ENCODE measurements around the gene FNDC5.
A peak's percentile ranks its signal among the peaks of the same experiment; 100 is the strongest.

FNDC5 gene

DNA sequence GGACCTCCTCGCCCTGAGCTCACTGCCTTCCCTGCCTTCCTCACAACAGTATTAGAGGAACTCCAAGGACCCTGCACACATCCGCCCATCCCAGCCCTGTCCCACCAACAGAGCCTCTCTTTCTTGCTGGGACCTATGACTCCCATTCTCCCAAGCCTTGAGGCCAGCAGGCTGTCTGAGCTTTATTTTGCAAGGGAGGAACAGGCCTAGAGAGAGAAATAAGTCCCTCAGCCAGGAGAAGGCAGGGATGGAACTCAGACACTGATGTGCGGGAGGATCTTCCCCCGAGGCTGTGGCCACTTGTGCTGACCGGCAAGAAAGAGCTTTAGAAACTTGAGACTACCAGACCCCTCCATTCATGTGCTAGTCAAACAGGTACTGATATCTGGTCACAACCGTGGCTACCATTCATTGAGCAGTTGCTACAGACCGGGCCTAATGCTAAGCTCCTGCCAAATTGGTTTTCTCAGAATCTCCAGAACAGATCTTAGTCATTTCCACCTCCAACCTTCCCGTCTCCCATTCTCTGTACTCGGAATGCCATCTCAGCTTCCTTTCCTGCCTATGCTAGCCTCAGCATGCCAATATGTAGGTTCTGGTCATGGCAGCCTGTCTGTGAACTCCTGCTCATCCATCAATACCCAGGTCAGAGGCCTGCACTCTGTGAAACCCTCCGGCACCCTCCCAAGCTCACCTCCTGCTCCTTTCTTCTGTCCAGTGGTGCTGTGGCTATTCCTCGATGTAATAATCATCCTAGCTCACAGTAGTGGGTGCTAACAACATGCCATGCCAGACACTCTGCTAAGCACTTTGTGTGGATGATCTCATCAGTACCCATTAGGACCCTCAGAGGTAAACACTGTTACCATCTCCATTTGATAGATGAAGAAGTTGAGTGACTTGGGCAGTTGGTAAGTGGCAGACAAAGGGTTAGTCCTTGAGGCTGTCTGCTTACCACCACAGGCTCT is 26.7 kb upstream of the FNDC5 start:
- DNase-seq (ENCODE audit: low read depth): no peak

DNA sequence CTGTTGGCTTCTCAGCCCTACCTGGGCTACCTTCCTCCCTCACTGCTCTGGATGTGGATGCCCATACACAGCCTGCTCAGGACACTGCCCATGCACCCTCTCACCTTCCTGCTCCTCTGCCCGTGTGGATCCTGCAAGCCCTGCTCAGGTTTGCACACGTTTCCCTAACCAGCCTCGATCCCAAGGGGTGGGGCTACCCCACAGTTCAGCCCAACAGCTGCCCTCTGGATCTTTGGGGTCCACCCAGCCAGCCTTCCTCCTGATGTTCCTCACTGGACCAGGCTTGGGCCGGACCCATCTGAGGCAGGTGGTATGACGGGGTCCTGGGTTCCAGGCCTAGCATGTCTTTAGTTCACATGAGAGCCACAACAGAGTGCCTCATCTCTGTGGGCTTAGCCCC is 25.7 kb upstream of the FNDC5 start:
- DNase-seq (ENCODE audit: low read depth): no peak

DNA sequence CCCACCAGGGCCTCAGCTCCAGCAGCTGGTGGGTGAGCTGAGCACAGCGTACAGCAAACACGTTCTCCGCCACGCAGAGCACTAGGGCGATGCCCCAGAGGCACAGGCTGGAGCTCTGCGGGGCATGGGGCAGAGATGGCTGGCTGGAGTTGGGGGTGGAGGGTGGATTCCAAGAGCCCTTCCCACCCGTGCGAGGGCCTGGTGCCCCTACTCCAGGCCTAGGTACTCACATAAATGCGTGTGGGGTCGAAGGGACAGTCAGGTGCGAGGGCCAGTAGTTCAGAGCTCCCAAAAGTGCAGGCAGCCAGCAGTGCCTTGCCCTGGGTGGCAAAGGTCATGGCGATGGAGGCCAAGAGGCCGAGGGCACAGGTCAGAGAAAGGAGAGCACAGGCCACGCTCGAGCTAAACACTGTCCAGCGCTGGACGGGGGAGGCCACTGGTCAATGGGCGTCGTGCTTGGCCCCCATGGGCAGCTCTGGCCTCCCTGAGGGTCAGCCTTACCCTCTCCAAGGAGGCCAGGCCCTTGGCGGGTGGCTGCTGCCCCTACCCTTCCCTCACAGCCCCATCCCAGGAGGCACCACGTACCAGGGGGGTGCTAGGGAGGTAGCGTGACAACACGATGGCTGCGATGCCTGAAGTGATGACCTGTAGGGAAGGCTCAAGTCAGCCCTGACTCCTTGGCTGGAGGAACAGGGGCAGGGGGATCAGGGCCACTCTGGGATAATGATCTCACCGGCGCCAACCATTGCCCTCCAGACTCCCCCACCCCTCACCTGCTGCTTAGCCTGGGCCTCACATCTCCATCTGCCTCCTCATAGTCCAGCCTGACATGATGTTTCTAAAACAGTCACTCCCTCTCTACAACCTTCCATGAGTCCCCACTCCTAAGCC is 24.9 kb upstream of the FNDC5 start:
- no peak for DNase-seq (ENCODE audit: low read depth)

DNA sequence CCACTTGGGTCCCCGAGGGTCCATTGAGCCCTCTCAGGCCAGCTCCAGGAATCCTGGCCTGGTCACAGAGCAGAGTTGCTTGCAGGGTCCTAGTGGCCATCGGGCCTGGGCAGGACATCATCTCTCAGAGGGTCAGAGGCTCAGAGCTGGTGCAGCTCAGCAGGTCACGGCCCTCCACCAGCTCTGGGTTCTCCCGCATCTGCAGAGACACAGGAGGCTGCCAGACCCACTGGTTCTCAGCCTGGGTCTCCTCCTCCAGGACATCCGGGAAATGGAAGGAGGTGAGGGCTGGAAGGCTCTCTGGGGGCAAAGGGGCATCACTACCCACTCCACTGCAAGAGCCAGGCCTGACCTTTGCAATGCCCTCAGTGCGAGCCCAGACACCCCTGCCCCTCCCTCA is 24.0 kb upstream of the FNDC5 start:
- no peak for DNase-seq (ENCODE audit: low read depth)

DNA sequence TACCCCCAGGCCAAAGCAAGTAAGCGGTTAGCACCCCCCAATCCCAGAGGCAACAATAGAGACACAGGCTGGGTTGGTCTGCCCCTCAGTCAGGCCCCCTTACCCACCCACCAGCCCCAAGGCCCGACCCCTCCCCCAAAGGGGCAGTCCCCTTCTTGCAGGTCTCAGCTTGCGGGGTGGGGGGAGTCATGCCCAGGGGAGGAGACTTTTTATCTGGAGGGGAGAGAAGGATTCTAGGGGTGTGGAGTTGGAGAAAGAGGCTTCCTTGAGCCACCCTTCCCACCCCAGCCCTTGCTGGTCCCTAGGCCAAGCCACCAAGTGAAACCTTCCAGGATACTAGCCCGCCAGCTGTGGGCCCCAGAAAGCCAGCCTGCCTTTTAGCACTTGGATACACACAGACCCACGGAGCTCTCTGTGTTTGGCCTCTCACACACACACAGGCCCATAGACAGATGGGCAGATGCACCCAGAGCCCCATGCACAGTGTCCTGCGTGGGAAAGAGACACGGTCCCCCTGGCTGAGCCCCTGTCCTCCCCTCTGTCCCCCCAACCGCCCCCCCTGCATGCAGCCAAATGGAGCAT is 23.4 kb upstream of the FNDC5 start:
- DNase-seq (ENCODE audit: low read depth): no peak

DNA sequence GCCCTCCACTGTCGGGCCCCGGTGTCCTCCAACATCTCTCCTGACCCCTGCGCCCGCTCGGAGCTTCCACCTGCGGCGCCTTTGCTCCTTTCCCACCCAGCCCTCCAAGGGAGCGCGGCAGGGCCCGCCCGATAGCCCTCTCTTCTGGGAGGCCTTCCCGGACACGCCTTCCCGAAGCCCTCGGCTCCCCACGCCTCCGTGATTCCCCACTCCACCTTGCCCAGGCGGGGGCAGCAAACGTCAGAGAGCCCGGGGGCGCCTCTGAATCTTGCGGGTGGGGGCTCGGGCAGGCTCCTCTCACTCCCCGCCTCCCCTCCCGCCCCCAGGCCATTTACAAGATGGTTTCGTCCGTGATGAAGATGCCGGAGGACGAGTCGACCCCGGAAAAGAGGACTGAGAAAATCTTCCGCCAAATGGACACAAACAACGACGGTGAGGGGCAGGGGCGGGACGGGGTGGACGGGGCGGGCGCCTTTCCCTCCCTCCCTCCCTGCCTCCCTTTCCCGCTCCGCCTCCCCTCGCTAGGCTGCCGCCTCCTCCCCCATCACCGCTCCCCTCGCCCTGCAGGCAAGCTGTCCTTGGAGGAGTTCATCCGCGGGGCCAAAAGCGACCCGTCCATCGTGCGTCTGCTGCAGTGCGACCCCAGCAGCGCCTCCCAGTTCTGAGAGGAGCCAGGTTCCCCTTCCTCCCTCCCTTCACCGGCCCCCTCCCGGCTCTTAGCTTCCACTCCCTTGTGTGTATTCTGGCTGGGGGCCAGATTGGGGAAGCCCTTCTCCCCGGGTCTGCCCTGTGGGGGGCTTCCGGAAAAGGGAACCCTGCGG is 22.7 kb upstream of the FNDC5 start:
- DNase-seq (ENCODE audit: low read depth): no peak

DNA sequence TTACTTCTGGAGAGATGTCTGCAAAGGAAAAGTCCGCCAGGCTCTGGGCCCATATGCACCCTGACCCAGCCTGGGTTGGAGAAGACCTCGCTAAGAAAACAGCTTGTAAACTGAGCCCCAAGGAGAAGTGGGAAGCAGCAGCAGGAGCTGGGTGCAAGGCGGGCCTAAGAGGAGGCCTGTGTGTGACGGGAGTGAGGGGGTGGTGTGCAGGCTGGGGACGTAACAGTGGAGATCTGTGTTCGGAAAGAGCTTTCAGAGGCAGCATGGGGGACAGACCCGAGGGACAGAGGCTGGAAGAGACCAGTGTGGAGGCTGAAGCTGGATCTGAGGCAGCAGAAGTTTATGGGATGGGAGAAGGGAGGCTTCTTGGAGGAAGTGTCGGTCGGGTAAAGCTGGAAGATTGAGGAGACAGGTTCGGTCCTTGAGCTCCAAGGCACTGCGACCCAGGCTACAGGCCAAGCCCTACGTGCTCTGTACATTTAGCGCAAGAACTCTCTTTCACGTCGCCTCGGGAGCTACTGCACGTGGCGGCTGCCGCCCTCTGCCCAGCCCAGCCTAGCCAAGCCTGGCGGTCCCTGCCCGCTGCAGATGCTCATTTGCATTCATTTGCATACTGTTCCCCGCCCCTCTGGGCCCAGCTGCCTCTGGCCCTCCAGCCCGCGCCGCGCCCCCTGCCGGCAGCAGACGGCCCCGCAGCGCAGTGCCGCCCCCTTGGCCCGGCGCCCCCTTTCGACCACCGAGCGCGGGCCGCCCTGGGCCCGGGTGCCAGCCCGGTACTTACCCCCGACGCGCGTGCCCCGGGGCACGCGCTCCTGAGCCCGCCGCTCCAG is 21.9 kb upstream of the FNDC5 start:
- peak; percentile 23 for DNase-seq (ENCODE audit: low read depth)

DNA sequence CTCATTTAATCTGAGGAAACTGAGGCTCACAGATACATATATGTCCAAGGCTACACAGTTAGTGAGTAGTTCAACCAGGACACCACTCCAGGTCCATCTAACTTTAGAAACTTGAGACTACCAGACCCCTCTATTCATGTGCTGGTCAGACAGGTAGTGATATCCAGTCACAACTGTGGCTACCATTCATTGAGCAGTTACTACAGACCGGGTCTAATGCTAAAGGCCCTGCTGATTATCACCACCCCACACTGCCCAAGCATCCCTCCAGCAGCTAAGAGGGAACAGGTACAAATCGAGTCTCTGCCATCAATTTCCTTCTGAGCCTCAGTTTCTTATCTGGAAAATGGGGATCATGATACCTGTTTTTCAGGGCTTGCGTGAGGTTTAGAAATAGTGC is 20.9 kb upstream of the FNDC5 start:
- DNase-seq (ENCODE audit: low read depth): no peak

DNA sequence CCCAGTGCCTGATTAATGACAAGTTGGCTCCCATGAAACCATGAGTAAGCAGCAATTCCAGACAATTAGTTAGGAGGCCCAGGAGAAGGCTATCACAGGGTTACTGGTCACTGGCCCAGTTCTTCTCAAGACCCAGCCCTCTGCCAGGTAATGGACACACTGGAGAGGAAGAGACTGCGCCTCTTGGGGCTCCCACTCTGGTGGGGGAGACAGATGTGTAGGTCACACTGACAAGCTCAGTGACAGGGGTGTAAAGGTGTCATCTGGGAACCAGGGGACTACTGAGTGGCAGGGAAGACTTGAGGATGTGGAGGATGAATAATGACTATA is 20.5 kb upstream of the FNDC5 start:
- DNase-seq (ENCODE audit: low read depth): no peak

DNA sequence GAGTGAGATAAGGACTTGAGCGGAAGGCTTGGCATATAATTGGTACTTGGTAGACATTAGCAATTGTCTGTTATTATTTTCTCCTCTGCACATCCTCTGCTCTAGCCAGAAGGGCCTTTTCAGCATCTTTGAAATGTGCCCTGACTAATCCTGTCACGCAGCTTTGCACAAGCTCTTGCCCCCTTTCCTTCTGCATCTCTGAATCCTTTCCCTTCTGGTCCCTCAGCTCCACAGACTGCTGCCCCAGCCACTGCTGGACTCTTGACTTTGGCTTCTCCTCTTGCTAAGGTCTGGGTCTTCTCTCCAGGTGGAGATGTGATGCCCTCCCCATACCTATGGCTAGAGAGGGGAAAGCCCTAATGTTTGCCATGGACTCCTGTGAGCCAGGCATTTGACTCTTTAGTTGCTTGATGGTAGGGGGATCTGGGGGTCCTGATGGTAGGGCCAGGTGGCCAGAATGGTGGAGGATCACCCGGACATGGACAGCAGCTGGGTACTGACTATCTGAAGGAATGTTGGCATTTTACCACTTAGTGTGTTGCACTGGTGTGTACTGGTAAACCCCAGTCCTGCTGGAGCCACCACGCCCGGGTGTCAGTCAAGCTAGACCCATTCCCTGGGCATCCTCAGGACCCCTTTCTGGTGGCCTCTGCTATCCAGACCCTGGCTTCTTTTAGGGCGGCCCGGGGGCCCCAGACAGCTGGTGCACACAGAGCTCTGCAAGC is 20.0 kb upstream of the FNDC5 start:
- DNase-seq (ENCODE audit: low read depth): no peak

DNA sequence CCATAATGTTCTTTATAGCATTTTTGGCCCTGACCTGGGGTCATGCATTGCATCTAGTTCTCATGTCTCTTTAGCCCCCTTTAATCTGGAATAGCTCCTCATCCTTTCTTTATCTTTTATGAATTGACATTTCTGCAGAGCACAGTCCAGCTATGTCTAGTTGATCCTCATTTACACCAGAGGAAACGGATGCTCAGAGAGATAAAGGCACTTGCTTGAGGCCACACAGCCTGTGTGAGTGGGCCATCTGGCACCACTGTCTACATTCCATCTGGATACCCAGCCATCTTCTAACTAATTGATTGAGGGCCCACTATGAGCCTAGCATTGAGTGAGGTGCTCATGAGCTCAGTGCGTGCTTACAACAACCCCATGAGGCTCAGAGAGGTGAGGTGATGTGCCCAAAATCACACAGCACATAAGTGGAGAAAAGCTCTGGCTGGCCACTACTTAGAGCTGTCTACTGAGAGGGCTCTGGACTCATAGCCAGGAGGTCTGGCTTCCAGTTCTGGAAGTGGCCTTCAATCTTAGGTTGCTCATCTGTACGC is 19.1 kb upstream of the FNDC5 start:
- no peak for DNase-seq (ENCODE audit: low read depth)

DNA sequence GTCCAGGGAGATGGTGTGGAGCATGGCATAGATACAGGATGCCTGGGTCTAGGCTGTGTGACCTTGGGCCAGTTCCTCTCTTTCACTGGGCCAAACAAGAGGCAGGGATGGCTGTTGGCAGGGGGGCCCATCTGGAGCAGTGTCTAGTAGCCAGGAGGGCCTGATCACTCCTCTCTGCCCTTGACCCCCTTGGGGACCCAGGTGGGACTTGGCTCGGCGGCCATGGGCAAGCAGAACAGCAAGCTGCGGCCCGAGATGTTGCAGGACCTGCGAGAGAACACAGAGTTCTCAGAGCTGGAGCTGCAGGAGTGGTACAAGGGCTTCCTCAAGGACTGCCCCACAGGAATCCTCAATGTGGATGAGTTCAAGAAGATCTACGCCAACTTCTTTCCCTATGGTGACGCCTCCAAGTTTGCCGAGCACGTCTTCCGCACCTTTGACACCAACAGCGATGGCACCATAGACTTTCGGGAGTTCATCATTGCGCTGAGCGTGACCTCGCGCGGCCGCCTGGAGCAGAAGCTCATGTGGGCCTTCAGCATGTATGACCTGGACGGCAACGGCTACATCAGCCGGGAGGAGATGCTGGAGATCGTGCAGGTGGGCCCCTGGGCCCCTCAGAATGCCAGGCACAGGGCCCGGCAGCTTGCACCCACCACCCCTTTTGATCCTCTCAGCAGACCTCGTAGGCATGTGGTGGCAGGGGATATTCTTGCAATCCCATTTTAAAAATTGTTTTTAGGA is 18.1 kb upstream of the FNDC5 start:
- DNase-seq (ENCODE audit: low read depth): no peak

DNA sequence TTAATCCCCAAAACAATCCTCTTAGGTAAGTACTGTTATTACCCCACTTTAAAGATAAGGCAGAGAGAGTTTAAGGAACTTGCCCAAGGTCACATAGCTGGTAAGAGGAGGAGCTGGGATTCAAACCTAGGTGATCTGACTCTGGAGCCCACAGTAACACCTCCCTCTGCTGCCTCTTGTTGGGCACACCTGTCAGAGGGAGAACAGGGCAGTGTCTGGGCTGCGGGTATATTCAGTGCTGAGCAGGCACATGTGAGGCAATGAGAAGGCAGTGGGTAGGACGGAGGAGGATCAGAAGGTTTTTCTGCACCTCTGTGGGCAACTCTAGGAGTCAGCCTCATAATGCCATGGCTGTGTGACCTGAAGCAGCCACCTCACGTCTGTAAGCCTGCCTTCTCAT is 17.4 kb upstream of the FNDC5 start:
- no peak for DNase-seq (ENCODE audit: low read depth)

DNA sequence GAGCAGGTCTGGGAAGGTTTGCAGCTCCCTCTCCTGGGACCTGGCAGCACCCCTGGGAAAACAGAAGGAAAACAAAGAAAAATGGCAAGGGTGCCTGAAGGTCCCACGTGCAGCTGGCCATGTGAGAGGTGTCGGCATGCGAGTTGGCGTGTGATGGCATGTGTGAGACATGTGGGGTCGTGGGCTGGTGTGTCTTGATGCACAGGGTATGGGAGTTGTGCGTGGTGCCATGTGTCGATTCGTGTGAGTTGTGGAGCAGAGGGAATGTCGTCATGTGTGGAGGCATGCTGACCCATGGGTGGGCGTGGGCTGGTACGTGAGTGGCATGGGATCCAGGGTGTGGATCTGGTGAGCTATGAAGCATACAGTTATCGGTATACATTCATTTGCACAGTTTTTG is 16.9 kb upstream of the FNDC5 start:
- DNase-seq (ENCODE audit: low read depth): no peak

DNA sequence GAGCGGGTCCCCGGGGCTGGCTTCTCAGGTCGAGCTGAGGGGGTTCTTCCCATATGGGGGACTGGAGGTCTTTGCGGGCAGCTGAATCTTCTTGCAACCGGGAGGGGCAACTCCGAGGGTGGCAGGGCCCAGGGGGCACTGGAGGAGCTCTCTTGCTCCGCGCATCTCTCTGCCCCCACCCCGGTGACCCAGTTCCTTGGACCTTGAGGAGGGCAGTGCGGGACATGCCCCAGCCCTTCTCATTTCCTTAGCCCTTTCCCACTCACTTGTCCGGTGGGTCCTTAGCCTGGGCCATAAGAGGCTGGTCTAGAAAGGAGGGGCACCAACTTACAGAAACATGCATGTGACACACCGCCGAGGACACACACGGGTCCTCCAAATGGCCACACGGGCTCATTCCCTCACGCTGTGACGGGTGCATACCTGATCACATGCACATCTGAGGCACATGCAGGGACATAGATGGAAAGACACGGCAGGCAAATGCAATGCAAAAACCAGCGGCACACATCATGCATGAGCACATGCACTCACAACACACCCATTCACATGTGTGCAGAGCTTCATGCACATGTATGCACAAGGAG is 16.2 kb upstream of the FNDC5 start:
- DNase-seq (ENCODE audit: low read depth): no peak

DNA sequence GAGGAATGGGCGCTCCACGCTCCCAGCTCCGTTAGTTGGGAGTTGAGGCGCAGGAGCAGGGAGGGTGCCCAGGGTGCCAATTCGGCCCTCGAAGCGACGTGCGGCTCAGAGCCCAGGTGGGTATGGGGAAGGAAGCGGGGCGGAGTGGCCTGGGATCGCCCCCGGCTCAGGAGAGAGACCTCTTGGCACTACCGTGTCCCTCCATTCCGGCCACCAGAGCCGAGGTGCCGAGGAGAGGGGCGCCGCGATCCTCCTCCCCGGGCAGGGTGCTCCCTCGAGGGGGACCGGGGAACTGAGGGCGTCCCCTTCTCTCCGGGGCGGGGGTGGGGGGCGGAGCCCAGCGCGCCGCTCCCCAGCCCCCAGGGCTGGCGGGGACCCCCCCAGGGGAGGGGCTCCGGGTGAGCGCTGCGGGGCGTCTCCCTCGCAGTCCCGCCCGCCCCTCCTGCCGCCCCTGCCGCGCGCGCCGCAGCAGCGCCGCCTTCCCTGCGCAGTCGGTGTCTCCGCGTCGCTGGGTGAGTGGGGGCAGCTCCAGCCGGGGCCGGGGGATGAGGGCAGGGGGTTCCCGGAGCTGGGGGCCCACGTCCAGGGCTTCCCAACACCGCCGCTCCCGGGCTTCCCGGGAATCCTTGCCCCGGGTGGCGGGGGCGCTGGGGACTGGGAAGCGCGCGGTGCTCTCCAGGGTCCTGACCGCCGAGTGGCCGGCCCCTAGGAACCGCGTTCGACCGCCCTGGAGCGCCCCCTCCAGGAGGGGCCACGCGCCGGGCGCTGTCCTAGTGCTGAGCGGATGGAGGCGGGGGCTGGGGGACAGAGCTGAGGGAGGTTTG is 15.5 kb upstream of the FNDC5 start, which contains the start of gene HPCA:
TSS of gene HPCA (plus strand) at position 488 of the 824 bp plus-strand sequence. CDS start 2,408 bp downstream, outside the sequence.
- DNase-seq (ENCODE audit: low read depth): no peak

DNA sequence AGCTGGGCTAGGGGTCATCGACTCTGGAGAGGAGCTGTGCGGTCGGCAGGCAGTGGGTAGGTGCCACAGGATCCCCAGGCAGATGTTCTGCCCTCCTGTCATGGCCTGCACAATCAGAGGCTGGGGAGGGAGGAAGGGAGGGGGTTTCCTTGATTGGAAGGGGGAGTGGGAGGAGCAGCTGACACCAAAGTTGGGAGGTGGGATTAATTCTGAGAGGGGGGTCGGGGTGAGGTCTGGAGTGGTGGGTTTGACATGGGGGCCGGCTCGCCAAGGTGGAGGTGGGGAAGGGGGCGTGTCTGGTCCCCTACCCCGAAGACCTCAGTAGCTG is 14.9 kb upstream of the FNDC5 start:
- DNase-seq (ENCODE audit: low read depth): no peak

DNA sequence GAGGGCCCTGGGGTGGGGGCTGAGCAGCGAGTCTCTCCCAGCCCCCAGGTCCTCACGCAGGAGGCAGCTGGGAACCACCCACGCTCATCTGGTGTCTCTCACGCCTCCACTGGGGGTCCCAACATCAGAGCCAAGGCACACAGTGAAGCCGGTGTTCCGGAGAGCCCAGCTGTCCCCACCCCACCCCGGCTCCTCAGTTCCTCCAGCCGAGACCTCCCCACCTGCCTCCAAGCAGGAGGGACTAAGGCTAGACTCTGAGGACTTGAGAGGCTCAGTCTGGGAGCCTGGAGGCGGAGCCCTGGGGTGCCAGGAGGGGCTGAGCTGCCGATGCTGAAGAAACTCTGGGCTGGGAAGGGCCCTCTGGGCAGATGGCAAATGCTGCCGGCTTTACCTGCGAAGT is 14.0 kb upstream of the FNDC5 start:
- DNase-seq (ENCODE audit: low read depth): no peak

Measured in activated T-helper 9 cell treated with anti-CD3 and anti-CD28 coated beads, Interleukin-2, amount 50 U/mL, for 16 hours (primary cell).